ELF-1 (cell line): Measurements from ENCODE around the gene MASP2.
A peak's percentile ranks its signal among the peaks of the same experiment; 100 is the strongest.
"Not testable (repeated sequence)": the region's sequence is repeated elsewhere in the genome, so short reads cannot be mapped to it uniquely, and the experiment has no call there.

Experiments
- DNase-seq: peaks from one replicate; pipeline ENCODE4 v3.0.0-alpha.2; 2016; ENCODE audit warnings: low read depth, low spot score

MASP2 gene

GRCh38 chr1:10990828-10991227 lies 56.2 kb downstream of the MASP2 start:
- DNase-seq: no peak

GRCh38 chr1:10989920-10990516 lies 57.0 kb downstream of the MASP2 start:
- not testable (repeated sequence) for DNase-seq

GRCh38 chr1:10989095-10989494 lies 57.9 kb downstream of the MASP2 start:
- DNase-seq: no peak

- no peak for DNase-seq
Observed at GRCh38 chr1:10987840-10988417, 59.1 kb downstream of the MASP2 start.

- DNase-seq: no peak
Observed at GRCh38 chr1:10986525-10986890, 60.5 kb downstream of the MASP2 start.

- DNase-seq: no peak
Observed at GRCh38 chr1:10980841-10981727, 66.0 kb downstream of the MASP2 start.

GRCh38 chr1:10980094-10980577 lies 66.9 kb downstream of the MASP2 start:
- DNase-seq: peak; percentile 97

GRCh38 chr1:10979483-10979920 lies 67.5 kb downstream of the MASP2 start:
- no peak for DNase-seq

- DNase-seq: no peak
Observed at GRCh38 chr1:10978719-10979118, 68.3 kb downstream of the MASP2 start.
